ENCODE results near the gene MAML2.

Gene MAML2

DNA sequence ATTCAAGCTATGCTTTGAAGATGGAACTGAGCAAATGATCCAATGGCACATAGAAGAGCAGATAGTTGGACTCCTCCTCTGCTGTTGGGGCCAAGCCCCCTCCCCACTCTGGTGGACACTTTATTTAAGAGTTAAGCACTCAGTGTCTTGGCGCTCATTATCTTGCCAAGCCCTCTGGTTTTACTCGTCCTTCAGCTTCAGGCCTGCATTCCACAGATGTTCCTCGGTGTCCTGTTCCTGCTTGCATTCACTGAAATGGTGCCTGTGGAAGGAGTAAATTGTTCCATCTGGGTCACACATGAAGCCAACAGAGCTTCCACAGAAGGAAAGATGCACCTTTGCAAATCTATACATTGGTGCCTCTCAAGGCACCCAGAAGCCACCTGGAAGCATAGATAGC, 26.1 kb downstream of the MAML2 start:
- DNase-seq = no peak

DNA sequence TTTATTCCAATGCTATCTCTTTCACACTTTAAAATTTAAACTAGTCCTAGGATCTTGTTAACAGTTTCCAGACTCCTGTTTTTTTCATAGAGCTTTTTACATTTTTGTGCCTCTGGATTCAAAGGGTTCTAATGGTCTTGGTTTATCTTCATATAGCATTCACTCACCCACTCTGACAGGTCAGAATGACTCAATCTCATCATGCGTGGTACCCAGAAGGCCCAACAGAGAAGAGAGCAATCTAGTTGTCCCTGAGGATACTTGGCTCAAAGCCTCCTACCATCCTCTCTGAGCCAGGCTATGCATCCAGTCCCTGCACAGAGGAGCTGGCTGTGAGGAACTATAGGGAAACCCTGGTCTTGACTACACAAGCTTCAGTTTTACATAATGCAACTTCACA, 27.5 kb downstream of the MAML2 start:
- no peak for DNase-seq

DNA sequence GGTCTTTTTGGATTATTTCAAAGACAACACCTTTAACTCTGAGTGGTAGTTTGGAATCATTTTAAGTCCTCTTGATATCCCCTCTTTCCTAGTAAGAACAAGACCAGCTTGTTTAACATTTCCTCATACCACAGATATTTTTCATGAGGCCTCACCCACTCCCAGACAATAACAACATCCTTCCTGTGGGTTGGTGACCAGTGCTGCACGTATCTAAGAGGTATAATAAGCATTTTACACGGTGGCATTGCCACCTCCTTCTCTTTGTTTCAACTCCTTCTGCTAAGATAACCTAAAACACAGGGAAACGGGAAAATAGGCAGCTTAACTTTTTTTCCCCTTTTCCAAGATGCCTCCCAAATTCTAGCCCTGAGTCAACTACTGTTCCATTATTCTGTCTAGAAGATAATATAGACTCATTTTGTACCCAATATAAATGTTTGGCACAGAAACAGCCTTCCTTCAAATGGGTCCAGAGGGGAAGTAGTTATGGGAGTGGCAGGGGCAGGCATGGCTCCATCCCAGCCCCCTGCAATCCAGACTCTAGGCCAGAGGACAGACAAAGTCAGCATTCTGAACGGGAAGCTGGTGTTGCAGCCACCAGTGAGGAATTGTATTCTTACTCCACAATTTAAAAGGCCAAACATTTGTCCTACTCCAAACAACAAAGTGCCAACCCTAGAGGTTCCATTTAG, 28.5 kb downstream of the MAML2 start:
- DNase-seq = no peak

DNA sequence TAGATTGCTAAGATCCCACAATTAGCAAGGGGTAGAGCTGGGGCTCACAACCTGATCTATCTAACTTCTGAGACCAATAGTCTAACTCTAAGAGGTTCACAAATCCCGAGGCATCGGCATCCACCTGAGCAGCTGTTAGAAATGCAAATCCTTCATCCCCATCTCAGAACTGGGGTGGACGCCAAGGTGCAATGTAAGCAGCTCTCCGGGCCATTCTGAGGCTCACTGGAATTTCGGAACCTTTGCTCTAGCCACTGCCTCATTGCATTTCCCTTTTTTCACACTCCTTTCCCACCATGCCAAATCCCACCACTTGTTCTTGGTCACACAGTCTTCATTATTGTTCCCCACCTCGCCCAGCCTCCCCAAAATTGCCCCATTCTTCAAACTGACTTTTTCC, 29.8 kb downstream of the MAML2 start:
- DNase-seq = no peak

DNA sequence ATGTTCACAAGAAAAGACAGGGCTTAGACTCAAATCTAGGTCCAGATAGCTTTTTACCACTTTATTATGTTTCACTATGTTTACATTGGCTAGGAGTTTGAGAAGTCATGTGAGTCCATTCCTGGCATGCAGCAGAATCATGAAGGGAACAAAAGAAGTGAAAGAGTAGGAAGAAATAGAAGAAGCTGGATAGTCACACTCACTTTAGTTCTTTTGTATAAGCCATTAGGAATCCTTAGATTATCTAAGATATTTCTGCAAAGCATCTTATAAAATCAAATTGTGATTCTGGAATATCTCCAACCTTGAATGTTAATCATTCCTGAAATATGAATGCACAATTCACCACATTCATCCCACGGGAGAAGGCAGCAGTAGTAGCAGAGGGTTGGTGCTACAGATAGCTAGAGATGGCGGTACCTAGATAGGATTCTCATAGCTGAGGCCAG, 31.9 kb downstream of the MAML2 start:
- no peak for DNase-seq

DNA sequence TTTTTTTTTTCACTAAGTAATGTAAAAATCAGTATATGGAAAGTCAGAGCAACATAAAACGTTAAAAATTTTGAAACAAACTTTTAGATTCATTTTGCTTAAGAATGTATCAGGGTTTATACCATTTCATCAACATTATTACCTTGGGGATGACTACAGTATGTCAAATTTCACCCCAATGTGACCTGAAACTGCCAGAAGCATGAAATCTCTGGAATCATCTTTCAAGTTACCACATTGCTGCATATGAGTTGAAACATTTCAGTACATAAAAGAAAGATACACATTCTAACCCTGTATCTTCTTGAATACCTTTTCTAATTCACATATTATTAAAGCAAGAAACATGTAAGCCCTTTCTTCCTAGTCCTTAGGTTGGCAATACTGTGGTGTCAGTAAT, 32.8 kb downstream of the MAML2 start:
- no peak for DNase-seq

DNA sequence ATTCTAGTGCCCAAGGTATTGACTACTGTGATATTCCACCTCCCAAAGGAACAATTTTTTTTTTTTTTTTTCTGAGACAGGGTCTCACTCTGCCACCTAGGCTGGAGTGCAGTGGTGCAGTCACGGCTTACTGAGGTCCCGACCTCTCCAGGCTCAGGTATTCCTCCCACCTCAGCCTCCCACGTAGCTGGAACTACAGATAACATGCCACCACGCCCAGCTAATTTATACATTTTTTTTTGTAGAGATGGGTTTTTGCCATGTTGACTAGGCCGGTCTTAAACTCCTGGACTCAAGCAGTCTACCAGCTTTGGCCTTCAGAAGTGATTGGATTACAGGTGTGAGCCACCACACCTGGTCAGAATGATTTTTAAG, 33.4 kb downstream of the MAML2 start:
- DNase-seq = no peak

DNA sequence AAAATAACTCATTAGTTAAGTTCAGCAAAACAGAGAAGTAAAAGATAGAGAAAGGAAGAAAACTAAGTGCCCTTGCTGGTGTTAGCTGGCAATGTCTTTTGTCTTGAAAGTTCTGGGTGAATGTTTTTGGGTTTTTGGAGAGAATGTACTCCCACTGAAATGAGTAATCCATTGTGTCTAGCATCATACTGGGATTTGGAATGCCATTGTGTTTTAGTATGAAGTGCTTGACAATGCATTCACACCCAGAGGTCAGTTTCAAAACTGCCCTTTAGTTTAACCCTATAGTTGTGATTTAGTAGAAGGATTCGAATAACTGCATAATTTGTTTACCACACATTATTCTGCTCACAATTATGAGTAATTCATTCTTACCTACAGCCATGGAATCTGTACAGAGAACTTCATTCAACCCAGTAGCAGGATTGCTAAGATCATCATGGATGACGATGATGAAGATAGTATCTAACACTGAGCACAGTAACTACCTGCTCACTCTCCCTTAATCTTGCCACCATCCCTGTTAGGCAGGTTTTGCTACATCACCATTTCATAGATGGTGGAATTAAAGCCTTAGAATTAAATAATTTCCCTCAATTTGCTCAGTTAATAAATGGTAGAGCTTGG, 33.9 kb downstream of the MAML2 start:
- DNase-seq = no peak

DNA sequence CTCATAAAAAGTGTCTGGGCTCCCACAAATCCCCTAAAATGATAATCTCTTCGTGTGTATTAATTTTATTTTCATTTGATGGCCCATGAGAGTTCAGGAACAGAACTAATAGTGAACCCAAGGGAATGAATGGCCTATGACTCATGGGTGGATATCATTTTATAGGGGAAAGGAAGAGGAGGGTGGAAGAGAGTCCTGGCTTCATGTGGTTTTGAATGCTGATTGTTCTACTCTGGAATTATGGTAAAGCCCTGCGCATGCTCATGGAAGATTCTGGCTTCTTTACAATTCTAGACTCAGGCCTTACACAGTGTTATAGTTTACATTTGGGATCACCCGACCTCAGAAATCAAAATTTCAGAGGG, 35.2 kb downstream of the MAML2 start:
- DNase-seq = no peak

DNA sequence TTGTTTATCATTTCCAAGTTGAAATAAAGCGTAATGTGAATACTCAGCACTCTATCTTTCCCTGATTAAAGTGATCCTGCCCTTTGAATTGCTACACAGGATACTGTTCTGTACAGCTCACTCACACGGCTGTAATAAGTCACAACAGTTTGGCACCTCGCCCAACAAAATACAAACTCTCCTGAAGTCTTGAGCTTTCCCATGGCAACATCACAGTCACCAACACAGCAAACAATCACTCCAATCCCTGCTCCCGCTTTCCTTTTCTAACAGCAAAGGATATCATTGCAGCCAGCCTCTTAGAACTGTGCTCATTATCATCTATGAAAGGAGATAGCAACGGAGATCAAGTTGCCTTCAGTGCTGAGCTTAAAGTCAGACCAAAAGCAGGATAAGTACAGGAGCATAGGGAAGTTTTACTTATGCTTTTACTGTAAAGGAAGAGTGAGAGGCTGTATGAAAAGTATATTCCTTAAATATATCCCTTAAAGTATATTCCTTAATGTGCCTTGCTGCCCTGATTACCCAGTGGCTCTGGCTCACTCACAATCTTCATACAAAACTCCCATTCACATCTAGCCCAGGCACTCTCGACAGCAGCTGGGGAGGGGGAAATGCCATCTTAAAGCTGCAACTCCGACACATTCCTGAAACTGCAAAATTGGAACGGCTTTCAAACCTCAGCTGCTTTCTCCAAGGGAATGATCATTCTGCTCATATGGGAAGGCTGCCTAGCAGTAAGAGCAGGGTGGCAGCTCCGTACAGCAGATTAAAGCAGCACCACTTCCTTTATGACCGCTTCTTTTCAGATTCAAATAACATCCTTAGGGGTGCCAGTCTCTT, 35.8 kb downstream of the MAML2 start:
- DNase-seq = peak; percentile 92

DNA sequence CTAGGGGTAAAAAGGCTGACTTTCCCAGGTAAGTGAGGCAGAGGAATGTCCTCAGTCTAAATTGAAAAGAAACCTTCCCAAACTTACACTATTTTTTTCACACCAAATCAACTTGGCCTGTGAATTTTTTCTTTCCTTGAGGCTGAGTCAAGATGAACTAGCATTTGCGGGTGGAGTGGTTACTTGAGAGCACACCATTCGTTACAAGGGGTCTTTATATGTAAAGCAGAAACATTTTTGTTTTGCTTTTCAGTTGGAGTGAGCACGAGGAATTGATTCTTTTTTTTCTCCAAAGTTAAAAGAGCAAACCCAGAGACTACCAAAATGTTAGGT, 36.4 kb downstream of the MAML2 start:
- no peak for DNase-seq

DNA sequence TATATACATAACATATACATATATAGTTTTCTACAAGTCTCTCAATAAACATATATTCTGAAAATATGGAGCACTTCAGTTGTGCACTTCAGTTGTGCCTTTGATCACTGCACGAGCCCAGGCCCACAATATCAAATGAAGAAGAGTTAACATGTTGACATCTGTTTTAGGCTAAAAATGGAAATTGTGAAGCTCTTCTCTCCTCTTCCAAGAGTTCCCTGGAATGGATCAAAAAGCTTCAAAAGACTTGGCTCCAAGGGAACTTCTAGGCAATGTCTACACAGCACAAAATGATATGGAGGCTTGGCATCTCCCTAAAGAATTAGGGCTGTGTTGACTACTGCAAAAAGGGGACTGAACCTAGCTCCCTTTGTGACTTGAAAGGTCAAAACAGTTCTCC, 36.9 kb downstream of the MAML2 start:
- no peak for DNase-seq

DNA sequence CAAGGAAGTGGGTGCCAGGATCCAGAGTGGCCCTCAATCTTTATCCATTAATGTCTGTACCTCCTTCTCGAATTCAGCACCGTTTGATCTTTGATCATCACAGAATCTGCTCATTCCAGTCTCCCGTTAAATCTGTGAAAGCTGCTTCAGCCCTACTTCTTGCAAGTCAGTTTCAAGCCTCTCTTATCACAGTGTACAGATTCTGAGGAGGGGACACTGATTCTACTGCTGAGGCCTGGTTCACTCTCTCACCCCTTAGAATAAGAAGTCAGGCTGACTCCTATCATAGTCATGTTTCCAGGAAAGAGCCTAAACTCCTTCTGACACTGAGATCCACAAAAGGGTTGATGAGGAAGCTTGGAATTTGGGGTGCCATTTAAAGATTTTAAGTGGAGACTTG, 39.0 kb downstream of the MAML2 start:
- no peak for DNase-seq

DNA sequence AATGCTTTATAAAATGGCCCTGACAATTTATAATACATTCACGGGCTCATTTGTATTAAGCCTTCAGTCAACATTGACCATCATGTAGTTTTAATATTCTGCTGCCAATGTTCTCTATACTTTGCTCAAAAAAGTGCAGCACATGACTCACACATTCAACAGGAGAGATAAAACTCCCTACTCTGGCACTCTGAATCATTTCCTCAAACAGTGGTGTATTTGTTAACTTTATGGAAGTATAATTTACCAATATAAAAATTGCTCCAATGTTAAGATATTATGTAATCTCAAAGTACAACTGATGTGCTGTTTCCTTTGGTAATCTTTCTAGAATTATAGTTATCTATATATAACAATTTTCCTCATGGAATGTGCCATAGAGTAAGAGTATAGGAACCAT, 39.9 kb downstream of the MAML2 start:
- DNase-seq = no peak

DNA sequence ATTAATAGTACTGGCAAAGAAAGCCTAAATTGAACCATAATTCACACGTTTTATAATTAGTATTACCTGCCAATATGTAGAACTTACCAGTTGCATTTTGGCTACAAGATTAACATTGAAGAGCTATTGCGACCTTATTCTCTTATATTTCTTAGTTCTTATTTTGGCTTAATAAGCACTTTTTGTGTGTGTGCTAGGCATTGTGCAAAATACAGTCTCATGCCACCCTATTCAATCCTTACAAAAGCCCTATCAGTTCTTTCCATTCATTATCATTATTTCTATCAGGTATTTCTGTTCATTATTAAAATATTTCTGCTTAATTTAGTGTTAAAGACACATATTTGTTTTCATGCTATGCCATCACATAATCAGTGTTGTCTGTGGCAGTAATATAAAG, 41.2 kb downstream of the MAML2 start:
- DNase-seq = no peak

DNA sequence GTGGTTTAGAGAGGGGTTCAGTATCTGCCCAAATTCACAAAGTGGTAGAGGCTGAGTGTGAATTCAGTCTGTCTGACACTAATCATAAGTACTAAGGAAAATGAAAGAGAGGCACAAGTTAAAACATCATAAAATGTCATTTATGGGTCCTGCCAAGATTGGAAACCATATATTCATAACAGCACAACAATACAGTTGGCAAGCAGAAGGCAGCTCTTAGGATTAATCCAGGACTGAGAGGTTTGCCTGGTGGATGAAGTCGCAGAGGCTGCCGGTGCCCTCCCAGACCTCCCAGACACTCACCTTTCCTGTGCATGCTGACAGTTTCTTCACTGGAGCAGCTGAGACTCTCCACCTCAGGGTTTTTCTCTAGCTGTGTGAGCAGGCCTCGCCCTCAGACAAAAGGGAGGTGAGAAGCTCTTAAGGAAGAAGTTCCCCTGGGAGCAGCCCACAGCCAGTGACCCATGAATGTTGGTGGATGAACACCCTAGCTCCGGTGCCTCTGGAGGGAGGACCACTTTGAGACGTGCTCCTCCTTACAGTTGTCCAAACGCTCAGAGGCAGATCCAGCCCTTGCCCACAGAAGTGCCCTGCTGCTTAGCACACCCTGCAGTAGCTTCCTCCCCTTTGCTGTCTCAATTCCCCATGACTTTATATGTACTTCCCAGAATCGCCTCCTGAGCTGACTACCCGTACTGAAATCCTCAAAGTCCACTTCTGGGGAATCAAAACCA, 43.7 kb downstream of the MAML2 start:
- DNase-seq = no peak

DNA sequence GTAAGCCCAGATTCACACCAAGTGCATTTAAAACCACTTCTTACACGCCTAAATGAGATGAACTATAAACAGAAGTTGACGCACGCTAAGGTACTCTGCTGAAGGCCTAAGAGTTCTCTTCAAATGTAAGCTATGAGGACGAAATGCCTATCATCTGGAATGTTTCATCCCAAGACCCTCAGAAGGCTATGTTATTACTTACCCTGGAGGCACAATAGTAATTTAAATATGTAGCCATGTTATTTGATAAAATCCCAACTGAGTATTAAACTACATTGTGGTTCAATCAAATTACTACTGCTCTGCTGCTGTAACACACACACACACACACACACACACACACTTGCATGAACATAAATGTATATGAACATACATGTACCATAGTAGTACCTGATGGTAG, 47.6 kb downstream of the MAML2 start:
- no peak for DNase-seq

DNA sequence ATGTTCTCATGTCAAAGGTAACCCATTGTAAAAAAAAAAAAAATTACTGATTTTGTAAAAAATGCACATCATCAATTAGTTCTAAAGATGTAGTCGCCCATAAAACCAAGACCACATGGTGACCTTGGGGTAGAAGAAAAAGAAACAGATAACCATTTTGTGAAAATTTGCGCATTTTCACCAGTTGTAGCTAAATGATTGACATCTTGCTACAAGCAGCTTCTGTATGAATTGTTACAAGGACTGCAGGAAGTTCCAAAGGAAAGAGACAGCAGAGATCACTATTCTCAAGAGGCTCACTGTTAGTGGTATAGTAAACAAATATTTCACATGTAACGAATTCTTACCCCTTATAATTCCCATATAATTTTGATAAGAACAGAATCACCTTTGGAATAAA, 48.7 kb downstream of the MAML2 start:
- DNase-seq = no peak

DNA sequence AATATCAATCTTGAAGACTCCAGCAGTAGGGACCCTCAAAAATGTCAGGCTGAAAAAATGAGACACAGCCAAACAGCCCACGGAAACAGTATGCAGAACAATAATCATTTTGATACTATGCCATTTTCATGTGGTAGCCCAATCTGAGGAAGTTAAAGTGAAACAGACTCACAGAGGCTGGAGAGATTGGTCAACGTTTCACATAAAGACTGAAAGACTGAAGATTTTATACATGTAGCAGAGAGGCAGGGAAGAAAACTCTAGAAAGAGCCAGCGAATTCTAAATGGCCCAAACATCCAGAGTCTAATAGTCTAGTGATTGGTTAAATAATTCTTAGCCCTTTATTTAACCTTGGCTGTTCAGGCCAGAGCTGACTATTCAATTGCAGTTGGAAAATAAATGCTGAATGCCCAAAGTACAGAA, 49.4 kb downstream of the MAML2 start:
- no peak for DNase-seq

DNA sequence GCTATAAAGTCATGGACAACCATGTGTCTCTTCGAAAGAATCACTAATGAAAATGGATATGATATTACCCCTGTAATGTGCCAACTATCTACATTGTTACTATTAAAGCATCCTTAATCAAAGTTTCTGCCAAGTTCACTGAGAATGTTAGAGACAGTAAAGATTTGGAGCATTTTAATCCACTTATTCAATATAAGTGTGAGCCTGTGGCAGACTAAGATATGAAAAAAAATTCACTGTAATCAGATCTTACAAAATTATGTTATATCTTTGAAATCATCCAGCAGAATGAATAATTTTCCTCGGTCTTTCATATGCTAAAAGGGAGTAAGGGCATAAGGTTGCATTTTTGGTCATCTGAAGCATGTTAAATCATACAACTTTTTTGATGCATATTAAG, 49.9 kb downstream of the MAML2 start:
- no peak for DNase-seq

DNA sequence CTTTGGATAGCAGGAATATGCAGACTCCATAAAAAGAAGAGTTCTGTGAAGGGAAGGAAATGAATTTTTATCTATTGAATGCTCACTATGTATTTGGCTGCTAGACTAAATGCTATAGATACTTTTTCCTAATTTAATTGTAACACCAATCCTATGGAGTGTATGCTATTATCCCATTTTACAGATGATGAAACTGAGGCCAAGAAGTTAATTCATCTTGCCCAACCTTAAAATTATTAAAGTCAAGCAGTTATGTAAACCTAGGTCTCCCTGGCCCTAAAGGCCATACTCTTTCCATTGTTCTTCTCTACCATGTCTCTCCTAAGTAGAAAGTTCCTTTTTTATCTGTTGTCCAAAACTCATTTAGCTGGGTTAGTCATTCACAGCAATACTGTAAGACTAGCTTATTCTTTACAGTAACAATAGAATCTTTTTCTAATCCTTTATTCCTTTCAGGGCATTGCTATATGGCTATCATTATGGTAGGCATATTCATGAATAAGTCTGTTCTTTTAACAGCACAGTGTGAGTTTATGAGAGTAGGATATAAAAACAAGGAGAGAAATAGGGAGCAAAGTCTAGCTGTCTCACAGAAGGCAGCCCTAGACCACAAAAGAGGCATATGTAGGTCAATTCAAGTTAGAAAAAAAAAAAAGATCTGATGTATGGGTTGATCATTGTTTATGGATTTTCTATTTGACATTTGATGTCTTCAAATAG, 50.5 kb downstream of the MAML2 start:
- DNase-seq = no peak

DNA sequence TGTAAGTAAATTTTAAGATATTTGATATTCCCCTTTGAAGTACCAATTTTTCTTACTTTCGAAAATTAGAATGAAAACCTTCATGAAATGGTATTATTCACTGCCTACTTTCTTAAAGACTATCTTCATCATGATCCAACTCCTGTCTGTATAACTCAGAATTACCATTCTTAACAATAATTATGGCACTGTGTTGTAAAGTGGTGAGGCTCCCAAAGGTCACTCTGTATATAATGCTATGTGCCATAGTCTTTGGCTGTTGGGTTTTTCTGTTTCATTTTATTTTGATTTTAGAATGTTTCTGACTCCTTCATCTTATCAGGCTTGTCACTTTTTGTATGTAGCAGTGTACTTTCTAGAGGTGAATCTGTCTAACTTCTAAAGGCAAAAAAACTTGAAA, 52.4 kb downstream of the MAML2 start:
- DNase-seq = no peak

DNA sequence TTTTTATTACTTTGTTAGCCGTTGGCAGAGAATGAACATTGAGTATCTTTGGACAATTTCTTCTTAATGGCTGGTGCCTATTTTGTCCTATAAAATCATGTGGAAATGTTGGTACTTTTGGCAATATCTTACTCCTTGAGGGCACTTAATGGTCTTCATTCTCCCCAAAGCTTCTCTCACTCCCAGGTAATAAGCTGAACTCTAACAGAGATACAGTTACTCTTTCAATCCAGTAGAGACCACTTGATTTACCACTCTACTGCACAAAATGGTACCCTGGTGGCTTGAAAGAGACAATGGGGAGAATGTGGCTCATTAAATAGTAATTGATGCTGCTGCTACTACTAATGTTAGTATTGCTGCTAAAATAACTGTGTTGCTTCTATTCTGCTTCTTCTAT, 53.0 kb downstream of the MAML2 start:
- DNase-seq = no peak

Data from NCI-H1105 treated with DMSO at 0.1 percent for 48 hours (cell line).